H1 (cell line): Measurements from ENCODE around the gene TMED9. TPM values are rescaled to one million over a fixed set of nuclear protein-coding genes. Genes with fewer than 3 reads are reported as not detected.

Source experiments
- CTCF ChIA-PET: fragments of 300-600 bp; sonication (Branson Sonifier 250); formaldehyde crosslinking; loops from one replicate; lab custom pipeline; 2021; ENCODE audit not compliant: partially characterized antibody; lab: Charles Lee
- POLR2A ChIA-PET: fragments of 300-600 bp; sonication (Branson Sonifier 250); formaldehyde crosslinking; loops from one replicate; lab custom pipeline; 2021; ENCODE audit warnings: inconsistent platforms; ENCODE audit not compliant: partially characterized antibody; lab: Charles Lee
- DNase-seq, 2 experiments: peaks; one replicate each; pipeline versions ENCODE4 v3.0.0 to v3.0.0-alpha.2; 2010 to 2022; ENCODE audit warnings: low spot score in 2 of 2, low read depth in 1 of 2, mixed read lengths in 1 of 2
- FAIRE-seq: peaks from 2 replicates; lab custom pipeline; 2011; peaks lifted over from hg19 to GRCh38; lab: Jason Lieb, UNC
- H2AFZ ChIP-seq: 2 replicates; pipeline ENCODE4 v1.8.1; 2012; ENCODE audit warnings: low read length, inconsistent platforms
- H2AK5ac ChIP-seq: 2 replicates; pipeline ENCODE4 v1.6.1; 2013; ENCODE audit warnings: low read depth, low read length
- H2BK120ac ChIP-seq: replicated peaks from 2 replicates; pipeline ENCODE3; 2013; ENCODE audit warnings: low read depth, low read length, inconsistent platforms
- H2BK12ac ChIP-seq: 2 replicates; pipeline ENCODE4 v1.6.1; 2013; ENCODE audit warnings: low read depth, low read length
- H2BK15ac ChIP-seq: 2 replicates; pipeline ENCODE4 v1.6.1; 2013; ENCODE audit warnings: low read length
- H2BK20ac ChIP-seq: 2 replicates; pipeline ENCODE4 v1.6.1; 2013; ENCODE audit warnings: low read length
- H2BK5ac ChIP-seq: 2 replicates; pipeline ENCODE4 v1.6.1; 2013; ENCODE audit warnings: low read depth, low read length
- H3K14ac ChIP-seq: 2 replicates; pipeline ENCODE4 v1.6.1; 2013; ENCODE audit warnings: inconsistent platforms; ENCODE audit not compliant: insufficient read length
- H3K18ac ChIP-seq: 2 replicates; pipeline ENCODE4 v1.6.1; 2013; ENCODE audit warnings: low read length; ENCODE audit errors: extremely low read depth
- H3K23ac ChIP-seq: 2 replicates; pipeline ENCODE4 v1.6.1; 2013; ENCODE audit warnings: inconsistent platforms; ENCODE audit not compliant: insufficient read length
- H3K23me2 ChIP-seq: 2 replicates; pipeline ENCODE4 v1.6.1; 2013; ENCODE audit warnings: low read depth, low read length
- H3K27ac ChIP-seq: 2 replicates; pipeline ENCODE4 v1.6.1; 2011; ENCODE audit warnings: low read depth, low read length, inconsistent platforms
- H3K27me3 ChIP-seq, 4 experiments: replicated peaks in 1 of 4; 1 replicate in 1 of 4; 2 replicates in 3 of 4; pipeline versions ENCODE4 v1.6.1 to v1.8.1; 2011 to 2013; ENCODE audit warnings: low read length in 3 of 4, mild to moderate bottlenecking in 3 of 4, inconsistent platforms in 2 of 4, mixed read lengths in 2 of 4, moderate library complexity in 1 of 4; ENCODE audit not compliant: control insufficient read depth in 3 of 4, insufficient read depth in 3 of 4; ENCODE audit errors: extremely low read depth in 1 of 4
- H3K36me3 ChIP-seq, 4 experiments: 2 replicates each; pipeline versions ENCODE4 v1.6.1 to v1.8.1; 2011 to 2013; ENCODE audit warnings: mild to moderate bottlenecking in 4 of 4, low read length in 3 of 4, moderate library complexity in 2 of 4, control low read depth in 1 of 4, inconsistent platforms in 1 of 4; ENCODE audit not compliant: insufficient read depth in 4 of 4, control insufficient read depth in 2 of 4
- H3K4ac ChIP-seq: replicated peaks from 2 replicates; pipeline ENCODE3; 2013; ENCODE audit warnings: low read length, low read depth, mixed read lengths, inconsistent platforms; ENCODE audit not compliant: insufficient read length
- H3K4me1 ChIP-seq, 4 experiments: replicated peaks in 1 of 4; 1 replicate in 1 of 4; 2 replicates in 3 of 4; pipeline versions ENCODE4 v1.6.1 to v1.8.1; 2011 to 2013; ENCODE audit warnings: low read length in 3 of 4, inconsistent platforms in 2 of 4, mixed read lengths in 1 of 4; ENCODE audit not compliant: insufficient read depth in 4 of 4, control insufficient read depth in 3 of 4
- H3K4me2 ChIP-seq, 2 experiments: 2 replicates each; pipeline versions ENCODE4 v1.6.1 to v1.8.1; 2011 to 2013; ENCODE audit warnings: low read depth in 2 of 2, low read length in 2 of 2, control low read depth in 1 of 2, inconsistent platforms in 1 of 2, mild to moderate bottlenecking in 1 of 2; ENCODE audit not compliant: insufficient read depth in 1 of 2
- H3K4me3 ChIP-seq, 4 experiments: fragments of 200-600, 300-600 bp in 1 of 4; sonication (generic), shearing (Covaris generic), sonication (Bioruptor Twin) in 1 of 4; 2 replicates each; pipeline versions ENCODE4 v1.5.1 to v1.8.1; 2011 to 2016; ENCODE audit warnings: low read length in 4 of 4, low read depth in 3 of 4, control low read depth in 2 of 4, inconsistent platforms in 2 of 4, mild to moderate bottlenecking in 2 of 4, mixed read lengths in 1 of 4, moderate library complexity in 1 of 4; ENCODE audit not compliant: insufficient read depth in 2 of 4; ENCODE audit errors: extremely low read depth in 1 of 4
- H3K56ac ChIP-seq: replicated peaks from 2 replicates; pipeline ENCODE3; 2013; ENCODE audit warnings: low read depth, mild to moderate bottlenecking, mixed read lengths, low read length, inconsistent platforms; ENCODE audit not compliant: insufficient read length
- H3K79me1 ChIP-seq: 2 replicates; pipeline ENCODE4 v1.6.1; 2013; ENCODE audit warnings: low read depth, low read length, control low read depth
- H3K79me2 ChIP-seq, 2 experiments: 2 replicates each; pipeline versions ENCODE4 v1.6.1 to v1.8.1; 2012 to 2013; ENCODE audit warnings: low read length in 2 of 2, mild to moderate bottlenecking in 2 of 2, inconsistent platforms in 1 of 2; ENCODE audit not compliant: insufficient read depth in 2 of 2, control insufficient read depth in 1 of 2
- H3K9ac ChIP-seq, 4 experiments: replicated peaks in 1 of 4; 1 replicate in 1 of 4; 2 replicates in 3 of 4; pipeline versions ENCODE4 v1.6.1 to v1.8.1; 2011 to 2013; ENCODE audit warnings: low read depth in 3 of 4, low read length in 3 of 4, control low read depth in 2 of 4, mild to moderate bottlenecking in 2 of 4, moderate library complexity in 2 of 4, inconsistent platforms in 1 of 4; ENCODE audit errors: extremely low read depth in 1 of 4
- H3K9me3 ChIP-seq, 2 experiments: 2 replicates each; pipeline versions ENCODE4 v1.6.1 to v1.8.1; 2012 to 2013; ENCODE audit warnings: mild to moderate bottlenecking in 2 of 2, moderate library complexity in 2 of 2, control low read depth in 1 of 2, inconsistent platforms in 1 of 2, low read depth in 1 of 2, low read length in 1 of 2, mixed read lengths in 1 of 2; ENCODE audit not compliant: insufficient read depth in 2 of 2
- H4K20me1 ChIP-seq, 2 experiments: replicated peaks in 1 of 2; 2 replicates each; pipeline versions ENCODE3 to v1.8.1; 2011 to 2013; ENCODE audit warnings: inconsistent platforms in 2 of 2, low read length in 2 of 2, mild to moderate bottlenecking in 1 of 2; ENCODE audit not compliant: insufficient read depth in 2 of 2, control insufficient read depth in 1 of 2
- H4K5ac ChIP-seq: 2 replicates; pipeline ENCODE4 v1.6.1; 2013; ENCODE audit warnings: low read length, low read depth, mixed read lengths, inconsistent platforms; ENCODE audit not compliant: insufficient read length
- H4K8ac ChIP-seq: 2 replicates; pipeline ENCODE4 v1.8.0; 2013; ENCODE audit warnings: mild to moderate bottlenecking, moderate library complexity, low read length, inconsistent platforms; ENCODE audit not compliant: insufficient read depth; ENCODE audit errors: extremely low read depth
- H4K91ac ChIP-seq: replicated peaks from 2 replicates; pipeline ENCODE3; 2013; ENCODE audit warnings: low read length, mixed read lengths, inconsistent platforms; ENCODE audit not compliant: insufficient read length
- CBX5 ChIP-seq: fragments of 300-800, 300-1000 bp; sonication (generic); IDR thresholded peaks from 2 replicates; pipeline ENCODE4 v1.7.1; 2016; ENCODE audit warnings: antibody characterized with exemption, low read length, low read depth
- CEBPB ChIP-seq: IDR thresholded peaks from 2 replicates; pipeline ENCODE4 v1.6.1; 2012; ENCODE audit warnings: low read depth, low read length
- CHD2 ChIP-seq: IDR thresholded peaks from 2 replicates; pipeline ENCODE4 v1.6.1; 2012; ENCODE audit warnings: low read length, improper control_type of control experiment
- CTBP2 ChIP-seq: IDR thresholded peaks from 2 replicates; pipeline ENCODE4 v1.7.0; 2011; ENCODE audit warnings: borderline replicate concordance, mild to moderate bottlenecking, moderate library complexity, mixed read lengths, low read length; ENCODE audit not compliant: insufficient read depth, insufficient read length
- HDAC2 ChIP-seq, 2 experiments: fragments of 300-600 bp in 1 of 2; sonication (generic) in 1 of 2; IDR thresholded peaks; 2 replicates each; pipeline ENCODE4 v1.6.1; 2011 to 2012; ENCODE audit warnings: low read depth in 2 of 2, low read length in 2 of 2, mild to moderate bottlenecking in 2 of 2, moderate library complexity in 2 of 2, borderline replicate concordance in 1 of 2, inconsistent platforms in 1 of 2
- KDM4A ChIP-seq: IDR thresholded peaks from one replicate; pipeline ENCODE4 v1.7.1; 2012; ENCODE audit warnings: low read depth, mild to moderate bottlenecking, moderate library complexity, low read length, inconsistent platforms; ENCODE audit not compliant: severe bottlenecking
- MAFK ChIP-seq: IDR thresholded peaks from 2 replicates; pipeline ENCODE4 v1.6.1; 2012; ENCODE audit warnings: low read depth, mild to moderate bottlenecking, improper control_type of control experiment, low read length
- SRF ChIP-seq: IDR thresholded peaks from 2 replicates; pipeline ENCODE4 v1.6.1; 2011; ENCODE audit warnings: mild to moderate bottlenecking, low read depth, low read length, moderate library complexity
- TBP ChIP-seq: IDR thresholded peaks from 2 replicates; pipeline ENCODE4 v1.6.1; 2011; ENCODE audit warnings: low read depth, low read length, improper control_type of control experiment
- WGBS, 2 experiments: shearing (Covaris generic) in 1 of 2; methylation state at CpG; one replicate each; pipeline versions ENCODE4 v1.1.6 to v1.1.7; 2013 to 2015; ENCODE audit warnings: low lambda C conversion rate in 2 of 2, mixed read lengths in 2 of 2, inconsistent platforms in 1 of 2, low coverage in 1 of 2, missing lambda C conversion rate in 1 of 2; ENCODE audit not compliant: insufficient replicate concordance in 2 of 2, insufficient coverage in 1 of 2, insufficient read length in 1 of 2; ENCODE audit errors: extremely low coverage in 1 of 2, missing lambda C conversion rate in 1 of 2; 5-methylcytosine and 5-hydroxymethylcytosine counted together
- polyA plus RNA-seq, 7 experiments: library from polyadenylated mRNA; depleted of rRNA in 3 of 7; stranded (reverse) in 5 of 7; unstranded in 2 of 7; fragments of >200 nt in 5 of 7; fragments of 200-250 nt in 2 of 7; gene quantifications; 1 replicate in 5 of 7; 2 replicates in 1 of 7; 4 replicates in 1 of 7; pipeline versions ENCODE4 v1.2.1 to v1.2.3, GENCODE V29; 2011 to 2013; ENCODE audit warnings: missing spikeins in 2 of 7, mixed read lengths in 2 of 7
- total RNA-seq: library from RNA; stranded (reverse); fragmentation: NEBNext Ultra II Directional; extraction: Animal tissue kit (Norgen Biotek cat#: 25700); gene quantifications from 2 replicates; pipeline ENCODE4 v1.2.1, GENCODE V29; 2021
- TF ChIP-seq, protein P1 (sequence below): IDR thresholded peaks from 2 replicates; pipeline ENCODE4 v1.6.1; 2011; ENCODE audit warnings: low read length, improper control_type of control experiment
- TF ChIP-seq, protein P2 (sequence below): IDR thresholded peaks from 2 replicates; pipeline ENCODE4 v1.6.1; 2012; ENCODE audit warnings: low read length, inconsistent platforms

The TMED9 gene
- total and polyA plus RNA-seq, 2 of the 8 experiments (the other 6 are each of a cell fraction or from before 2014, with no cell fraction given), result 130 to 160 TPM

DNA sequence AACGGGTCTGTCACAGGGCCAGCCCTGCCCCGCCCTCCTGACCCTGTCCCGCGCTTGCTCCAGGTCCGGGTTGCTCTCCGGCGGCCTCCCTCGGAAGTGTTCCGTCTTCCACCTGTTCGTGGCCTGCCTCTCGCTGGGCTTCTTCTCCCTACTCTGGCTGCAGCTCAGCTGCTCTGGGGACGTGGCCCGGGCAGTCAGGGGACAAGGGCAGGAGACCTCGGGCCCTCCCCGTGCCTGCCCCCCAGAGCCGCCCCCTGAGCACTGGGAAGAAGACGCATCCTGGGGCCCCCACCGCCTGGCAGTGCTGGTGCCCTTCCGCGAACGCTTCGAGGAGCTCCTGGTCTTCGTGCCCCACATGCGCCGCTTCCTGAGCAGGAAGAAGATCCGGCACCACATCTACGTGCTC lies 12.1 kb downstream of the TMED9 start:
- DNase-seq (no peak), FAIRE-seq (no peak)
- Histone ChIP-seq H3K79me2 (peaks cover 0 to 4% of the 10 kb centered on the region in 2 experiments; a peak in 1 of 4 replicates), H3K4ac (no peak overlapping the region), H3K18ac (no peak overlapping the region), H4K91ac (no peak overlapping the region), H3K4me2 (no peak overlapping the region), H4K20me1 (peaks cover 0 to 2% of the 10 kb centered on the region in 2 experiments), H3K36me3 (no peaks in the 10 kb centered on the region), H2BK120ac (no peak overlapping the region), H3K14ac (no peak overlapping the region), H4K8ac (no peak overlapping the region; the same call in 1 of the 2 replicates), H3K23me2 (peaks cover 9% of the 10 kb centered on the region), H3K9me3 (no peaks in the 10 kb centered on the region), H3K4me3 (no peak overlapping the region), H3K23ac (no peak overlapping the region), H3K79me1 (no peaks in the 10 kb centered on the region; the same call in none of the 2 replicates), H3K27ac (no peak overlapping the region), H2BK15ac (no peak overlapping the region), H2AFZ (no peak overlapping the region), H4K5ac (no peak overlapping the region), H3K9ac (no peak overlapping the region), H2BK20ac (no peak overlapping the region), H2AK5ac (no peak overlapping the region), H3K27me3 (peaks cover 0 to 2% (median 0%) of the 10 kb centered on the region in 4 experiments; a peak in 2 of 7 replicates), H3K56ac (no peak overlapping the region), H2BK5ac (no peak overlapping the region), H3K4me1 (peaks cover 0 to 20% (median 12%) of the 10 kb centered on the region in 4 experiments; a peak in 5 of 7 replicates), H2BK12ac (no peak overlapping the region)
- CTCF ChIA-PET, result no interaction called here
- POLR2A ChIA-PET, result interaction anchor here (1.1 to 8.8 kb wide), 3 partner anchors 6 to 101 kb away, joined by 3 to 72 read pairs (median 19); partner anchors contain the start of gene TMED9
- TF ChIP-seq CEBPB (no peak), HDAC2 (IDR thresholded peaks at IDR 0.05; ENCODE audit: borderline replicate concordance in 1 of 2, low read depth in 2 of 2, low read length in 2 of 2) (no peak), KDM4A (no peak), CBX5 (no peak), CTBP2 (no peak), TBP (no peak), MAFK (no peak), SRF (no peak), CHD2 (no peak)
- TF ChIP-seq, protein P1, sequence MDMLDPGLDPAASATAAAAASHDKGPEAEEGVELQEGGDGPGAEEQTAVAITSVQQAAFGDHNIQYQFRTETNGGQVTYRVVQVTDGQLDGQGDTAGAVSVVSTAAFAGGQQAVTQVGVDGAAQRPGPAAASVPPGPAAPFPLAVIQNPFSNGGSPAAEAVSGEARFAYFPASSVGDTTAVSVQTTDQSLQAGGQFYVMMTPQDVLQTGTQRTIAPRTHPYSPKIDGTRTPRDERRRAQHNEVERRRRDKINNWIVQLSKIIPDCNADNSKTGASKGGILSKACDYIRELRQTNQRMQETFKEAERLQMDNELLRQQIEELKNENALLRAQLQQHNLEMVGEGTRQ, result no peak
- TF ChIP-seq, protein P2, sequence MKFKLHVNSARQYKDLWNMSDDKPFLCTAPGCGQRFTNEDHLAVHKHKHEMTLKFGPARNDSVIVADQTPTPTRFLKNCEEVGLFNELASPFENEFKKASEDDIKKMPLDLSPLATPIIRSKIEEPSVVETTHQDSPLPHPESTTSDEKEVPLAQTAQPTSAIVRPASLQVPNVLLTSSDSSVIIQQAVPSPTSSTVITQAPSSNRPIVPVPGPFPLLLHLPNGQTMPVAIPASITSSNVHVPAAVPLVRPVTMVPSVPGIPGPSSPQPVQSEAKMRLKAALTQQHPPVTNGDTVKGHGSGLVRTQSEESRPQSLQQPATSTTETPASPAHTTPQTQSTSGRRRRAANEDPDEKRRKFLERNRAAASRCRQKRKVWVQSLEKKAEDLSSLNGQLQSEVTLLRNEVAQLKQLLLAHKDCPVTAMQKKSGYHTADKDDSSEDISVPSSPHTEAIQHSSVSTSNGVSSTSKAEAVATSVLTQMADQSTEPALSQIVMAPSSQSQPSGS, result no peak
- 93% methylated on average over 7 of the region's 27 CpGs; no CpG with 5 or more reads in 1 of the 2 experiments for WGBS, 2 experiments
